ACC112 (cell line): ENCODE measurements around the gene MIP.
"Not testable (repeated sequence)": the region's sequence is repeated elsewhere in the genome, so short reads cannot be mapped to it uniquely, and the experiment has no call there.

Experiments used
- H2AFZ ChIP-seq: fragments of 200-600 bp; sonication (generic); one replicate; pipeline ENCODE4 v1.6.0; 2017; ENCODE audit warnings: antibody characterized with exemption, low read length; ENCODE audit not compliant: unreplicated experiment
- H3K27ac ChIP-seq: fragments of 200-600 bp; sonication (generic); 2 replicates; pipeline ENCODE4 v1.5.1; 2014; ENCODE audit warnings: low read depth, mild to moderate bottlenecking, antibody characterized with exemption, low read length, moderate library complexity
- H3K27me3 ChIP-seq: fragments of 200-600 bp; sonication (generic); 2 replicates; pipeline ENCODE4 v1.6.1; 2014; ENCODE audit warnings: mild to moderate bottlenecking, antibody characterized with exemption, low read length, moderate library complexity, mixed read lengths; ENCODE audit not compliant: insufficient read depth
- H3K36me3 ChIP-seq: fragments of 200-600 bp; sonication (generic); 2 replicates; pipeline ENCODE4 v1.6.1; 2016; ENCODE audit warnings: mild to moderate bottlenecking, antibody characterized with exemption, low read length, moderate library complexity, mixed read lengths; ENCODE audit not compliant: insufficient read depth
- H3K4me1 ChIP-seq: fragments of 200-600 bp; sonication (generic); one replicate; pipeline ENCODE4 v1.6.1; 2016; ENCODE audit warnings: low read length, mixed read lengths; ENCODE audit not compliant: insufficient read depth, unreplicated experiment, control insufficient read depth
- H3K4me3 ChIP-seq: fragments of 200-600 bp; sonication (generic); 2 replicates; pipeline ENCODE4 v1.5.1; 2014; ENCODE audit warnings: mild to moderate bottlenecking, low read depth, low read length
- H3K79me2 ChIP-seq: fragments of 200-600 bp; sonication (generic); one replicate; pipeline ENCODE4 v1.6.0; 2016; ENCODE audit warnings: low read length; ENCODE audit not compliant: control insufficient read depth, unreplicated experiment, insufficient read depth

MIP gene

GRCh38 chr12:56408799-56409417 is 45.5 kb downstream of the MIP start:
- Histone ChIP-seq H3K79me2 (no peaks in the 10 kb centered on the region), H3K4me3 (no peak overlapping the region), H2AFZ (no peak overlapping the region), H3K36me3 (no peaks in the 10 kb centered on the region), H3K27ac (no peak overlapping the region), H3K4me1 (peaks cover 4% of the 10 kb centered on the region), H3K27me3 (no peaks in the 10 kb centered on the region)

DNA sequence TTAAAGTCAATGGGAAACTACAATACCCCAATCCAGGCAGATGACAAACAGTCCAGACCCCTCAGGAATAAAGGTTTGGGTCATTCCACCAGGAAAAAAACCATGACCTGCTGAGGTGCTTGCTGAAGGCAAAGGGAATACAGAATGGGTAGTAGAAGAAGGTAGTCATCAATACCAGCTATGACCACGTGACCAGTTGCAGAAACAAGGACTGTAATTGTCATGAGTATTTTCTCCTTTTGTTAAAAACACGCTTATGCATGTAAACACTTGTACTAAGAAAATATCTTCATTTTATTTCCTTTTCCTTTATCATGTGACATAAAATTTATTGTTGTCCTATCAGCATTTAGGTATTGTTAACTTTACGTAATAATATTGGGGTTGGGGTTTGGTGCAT is 50.2 kb downstream of the MIP start:
- not testable (repeated sequence) for H3K4me3 ChIP-seq, H3K27ac ChIP-seq, H2AFZ ChIP-seq

DNA sequence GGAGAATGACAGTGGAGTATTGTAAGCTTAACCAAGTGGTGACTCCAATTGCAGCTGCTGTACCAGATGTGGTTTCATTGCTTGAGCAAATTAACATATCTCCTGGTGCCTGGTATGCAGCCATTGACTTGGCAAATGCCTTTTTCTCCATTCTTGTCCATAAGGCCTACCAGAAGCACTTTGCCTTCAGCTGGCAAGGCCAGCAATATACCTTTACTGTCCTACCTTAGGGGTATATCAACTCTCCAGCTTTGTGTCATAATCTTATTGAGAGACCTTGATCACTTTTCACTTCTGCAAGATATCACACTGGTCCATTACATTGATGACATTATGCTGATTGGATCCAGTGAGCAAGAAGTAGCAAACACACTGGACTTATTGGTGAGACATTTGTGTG is 52.8 kb downstream of the MIP start:
- not testable (repeated sequence) for H3K36me3 ChIP-seq, H3K27ac ChIP-seq, H3K27me3 ChIP-seq, H2AFZ ChIP-seq, H3K4me3 ChIP-seq, H3K4me1 ChIP-seq, H3K79me2 ChIP-seq

More for the DNA sequence above, 50.2 kb downstream of the MIP start:
- H3K79me2 ChIP-seq, H3K4me1 ChIP-seq, H3K27me3 ChIP-seq, H3K36me3 ChIP-seq: not testable (repeated sequence)

DNA sequence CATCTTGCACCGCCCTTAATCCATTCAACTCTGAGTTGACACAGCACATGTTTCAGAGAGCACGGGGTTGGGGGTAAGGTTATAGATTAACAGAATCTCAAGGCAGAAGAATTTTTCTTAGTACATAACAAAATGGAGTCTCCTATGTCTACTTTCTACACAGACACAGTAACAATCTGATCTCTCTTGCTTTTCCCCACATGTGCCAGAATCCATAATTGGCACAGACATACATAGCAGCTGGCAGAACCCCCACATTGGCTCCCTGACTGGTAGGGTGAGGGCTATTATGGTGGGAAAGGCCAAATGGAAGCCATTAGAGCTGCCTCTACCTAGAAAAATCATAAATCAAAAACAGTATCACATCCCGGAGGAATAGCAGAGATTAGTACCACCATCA is 53.3 kb downstream of the MIP start:
- H3K27ac ChIP-seq, H2AFZ ChIP-seq, H3K27me3 ChIP-seq, H3K4me1 ChIP-seq, H3K4me3 ChIP-seq, H3K79me2 ChIP-seq, H3K36me3 ChIP-seq: not testable (repeated sequence)
